Calu3 (cell line): ENCODE measurements around the gene UBQLNL. TPM values are rescaled to one million over a fixed set of nuclear protein-coding genes. Genes with fewer than 3 reads are reported as not detected.

Source experiments
- BruUV-seq: library from RNA; stranded (reverse); fragments of 400-500 nt; replicated peaks from 2 replicates; lab custom pipeline; 2021; lab: Mats Ljungman, UMichigan
- CTCF ChIA-PET: fragments of 300-600 bp; sonication (Branson Sonifier 250); formaldehyde crosslinking; loops from one replicate; lab custom pipeline; 2022; ENCODE audit warnings: antibody characterized with exemption; lab: Charles Lee
- DNase-seq: peaks from one replicate; pipeline ENCODE4 v3.0.0; 2022
- H3K27ac Mint-ChIP-seq: one replicate; pipeline ENCODE4 v1.8.0; 2022; ENCODE audit warnings: mixed read lengths; ENCODE audit not compliant: unreplicated experiment
- H3K27me3 Mint-ChIP-seq: one replicate; pipeline ENCODE4 v1.8.0; 2022; ENCODE audit warnings: mixed read lengths; ENCODE audit not compliant: unreplicated experiment
- H3K36me3 Mint-ChIP-seq: one replicate; pipeline ENCODE4 v1.8.0; 2022; ENCODE audit warnings: mild to moderate bottlenecking, moderate library complexity, mixed read lengths; ENCODE audit not compliant: insufficient read depth, unreplicated experiment
- H3K4me1 Mint-ChIP-seq: one replicate; pipeline ENCODE4 v1.8.0; 2022; ENCODE audit warnings: mild to moderate bottlenecking, low read depth, mixed read lengths; ENCODE audit not compliant: unreplicated experiment
- H3K4me3 Mint-ChIP-seq: one replicate; pipeline ENCODE4 v1.8.0; 2022; ENCODE audit warnings: mild to moderate bottlenecking, low read depth, moderate library complexity, mixed read lengths; ENCODE audit not compliant: unreplicated experiment
- H3K9me3 Mint-ChIP-seq: one replicate; pipeline ENCODE4 v1.8.0; 2022; ENCODE audit warnings: low read depth, mixed read lengths; ENCODE audit not compliant: unreplicated experiment
- intact Hi-C: fragments of 100-400 bp; cut with micrococcal nuclease; formaldehyde crosslinking; loops from one replicate; pipeline ENCODE4 v1.10.0; 2022; ENCODE audit not compliant: unreplicated experiment
- total RNA-seq: library from RNA; stranded (reverse); gene quantifications from 2 replicates; pipeline ENCODE4 v1.2.3, GENCODE V29; 2022
- TF ChIP-seq, protein P1 (sequence below): fragments of 200-600 bp; IDR thresholded peaks from one replicate; pipeline ENCODE4 v1.8.0; 2022; ENCODE audit warnings: antibody characterized with exemption; ENCODE audit not compliant: unreplicated experiment

UBQLNL gene
- total RNA-seq, 1 experiment from 2014 or later = 0.14 TPM

DNA sequence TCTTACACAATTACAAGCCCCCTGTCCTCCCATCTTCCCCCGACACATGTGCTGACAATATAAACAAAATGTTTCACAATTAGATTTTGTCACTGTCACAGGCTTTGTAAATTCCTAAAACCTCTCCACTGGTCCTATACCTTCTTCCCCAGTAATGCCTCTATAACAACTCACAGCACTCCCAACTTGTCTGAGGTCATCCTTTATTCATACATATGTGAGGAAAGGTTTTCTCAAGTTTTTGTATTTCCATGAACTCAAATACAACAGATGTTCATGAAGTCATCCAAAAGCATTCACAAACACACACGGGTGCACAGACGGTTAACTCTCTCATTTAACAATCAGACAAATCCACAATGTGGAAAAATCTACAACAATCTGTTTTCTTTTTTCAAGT is 30.0 kb upstream of the UBQLNL start:
- Mint-ChIP-seq H3K27ac (no peak overlapping the region), H3K4me3 (no peak overlapping the region), H3K36me3 (no peaks in the 10 kb centered on the region), H3K4me1 (no peaks in the 10 kb centered on the region), H3K27me3 (no peaks in the 10 kb centered on the region), H3K9me3 (no peaks in the 10 kb centered on the region)
- TF ChIP-seq, protein P1, sequence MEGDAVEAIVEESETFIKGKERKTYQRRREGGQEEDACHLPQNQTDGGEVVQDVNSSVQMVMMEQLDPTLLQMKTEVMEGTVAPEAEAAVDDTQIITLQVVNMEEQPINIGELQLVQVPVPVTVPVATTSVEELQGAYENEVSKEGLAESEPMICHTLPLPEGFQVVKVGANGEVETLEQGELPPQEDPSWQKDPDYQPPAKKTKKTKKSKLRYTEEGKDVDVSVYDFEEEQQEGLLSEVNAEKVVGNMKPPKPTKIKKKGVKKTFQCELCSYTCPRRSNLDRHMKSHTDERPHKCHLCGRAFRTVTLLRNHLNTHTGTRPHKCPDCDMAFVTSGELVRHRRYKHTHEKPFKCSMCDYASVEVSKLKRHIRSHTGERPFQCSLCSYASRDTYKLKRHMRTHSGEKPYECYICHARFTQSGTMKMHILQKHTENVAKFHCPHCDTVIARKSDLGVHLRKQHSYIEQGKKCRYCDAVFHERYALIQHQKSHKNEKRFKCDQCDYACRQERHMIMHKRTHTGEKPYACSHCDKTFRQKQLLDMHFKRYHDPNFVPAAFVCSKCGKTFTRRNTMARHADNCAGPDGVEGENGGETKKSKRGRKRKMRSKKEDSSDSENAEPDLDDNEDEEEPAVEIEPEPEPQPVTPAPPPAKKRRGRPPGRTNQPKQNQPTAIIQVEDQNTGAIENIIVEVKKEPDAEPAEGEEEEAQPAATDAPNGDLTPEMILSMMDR = no peak
- no peak for DNase-seq
- BruUV-seq = no TSS peak
- CTCF ChIA-PET = no interaction called here
- intact Hi-C loops = no loop called here

DNA sequence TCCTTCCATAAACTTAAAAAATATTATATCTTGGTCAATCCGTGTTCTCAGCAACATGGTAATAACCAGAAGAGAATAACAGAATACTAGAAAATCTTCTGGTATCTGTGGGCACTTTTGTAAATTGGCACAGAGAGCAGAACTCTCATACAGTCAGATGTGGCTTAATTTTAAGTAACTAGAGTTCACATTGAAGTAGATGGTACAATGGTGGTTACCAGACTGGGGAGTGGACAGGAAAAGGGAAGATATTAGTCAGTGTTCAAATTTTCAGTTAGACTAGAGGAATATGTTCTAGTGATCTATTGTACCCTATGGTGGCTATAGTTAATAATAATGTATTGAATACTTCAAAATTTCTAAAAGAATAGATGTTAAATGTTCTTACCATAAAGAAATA is 24.9 kb upstream of the UBQLNL start:
- Mint-ChIP-seq H3K4me1 (no peaks in the 10 kb centered on the region), H3K4me3 (no peak overlapping the region), H3K36me3 (no peaks in the 10 kb centered on the region), H3K9me3 (no peaks in the 10 kb centered on the region), H3K27me3 (no peaks in the 10 kb centered on the region), H3K27ac (no peak overlapping the region)
- intact Hi-C loops = no loop called here
- TF ChIP-seq, protein P1 = no peak
- CTCF ChIA-PET = no interaction called here
- no peak for DNase-seq
- BruUV-seq = no TSS peak

DNA sequence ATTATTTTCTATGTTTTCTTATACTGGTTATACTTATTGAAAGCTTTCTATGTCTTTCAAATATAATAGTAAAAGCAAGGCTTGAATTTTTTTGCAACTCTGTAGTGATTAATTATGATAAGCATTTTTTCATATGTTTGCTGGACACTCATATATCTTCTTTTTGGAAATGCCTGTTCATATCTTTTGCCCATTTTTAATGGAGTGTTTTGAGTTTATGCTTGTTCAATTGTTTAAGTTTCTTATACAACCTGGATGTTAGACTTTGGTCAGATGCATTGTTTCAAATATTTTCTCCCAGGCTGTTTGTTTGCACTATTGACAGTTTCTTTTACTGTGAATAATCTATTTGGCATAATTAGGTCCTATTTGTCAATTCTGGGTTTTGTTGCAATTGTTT is 20.0 kb upstream of the UBQLNL start:
- intact Hi-C loops = no loop called here
- DNase-seq = no peak
- Mint-ChIP-seq H3K4me3 (no peak overlapping the region), H3K27ac (no peak overlapping the region), H3K4me1 (no peaks in the 10 kb centered on the region), H3K9me3 (no peaks in the 10 kb centered on the region), H3K27me3 (peaks cover 18% of the 10 kb centered on the region), H3K36me3 (no peaks in the 10 kb centered on the region)
- CTCF ChIA-PET = no interaction called here
- TF ChIP-seq, protein P1 = no peak
- no TSS peak for BruUV-seq

DNA sequence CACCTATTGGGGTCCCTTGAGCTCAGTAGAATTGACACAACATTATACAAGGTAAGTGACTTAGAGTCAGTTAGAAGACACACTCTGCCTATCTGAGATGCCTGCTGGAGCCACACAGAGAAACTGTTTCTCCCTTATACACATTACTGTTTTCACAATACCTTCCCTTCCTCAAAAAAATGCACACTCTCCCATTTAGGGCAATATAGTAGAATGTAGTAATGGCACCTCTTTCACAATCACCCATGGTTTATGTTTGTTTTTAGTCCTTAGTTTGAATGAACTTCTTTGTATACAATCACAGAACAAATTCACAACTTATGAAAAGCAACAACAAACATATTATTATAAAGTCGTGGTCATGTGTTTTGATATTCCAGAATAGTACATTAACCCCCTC is 17.5 kb upstream of the UBQLNL start:
- BruUV-seq = no TSS peak
- TF ChIP-seq, protein P1 = no peak
- Mint-ChIP-seq H3K4me1 (no peaks in the 10 kb centered on the region), H3K9me3 (no peaks in the 10 kb centered on the region), H3K36me3 (no peaks in the 10 kb centered on the region), H3K27me3 (peaks cover 36% of the 10 kb centered on the region), H3K27ac (no peak overlapping the region), H3K4me3 (no peak overlapping the region)
- intact Hi-C loops = no loop called here
- CTCF ChIA-PET = no interaction called here
- no peak for DNase-seq
